ENCODE measurements around the gene MATCAP1. TPM values are rescaled to one million over a fixed set of nuclear protein-coding genes. Genes with fewer than 3 reads are reported as not detected.
A peak's percentile ranks its signal among the peaks of the same experiment; 100 is the strongest.

Gene MATCAP1
- total RNA-seq, 1 experiment from 2014 or later: 33.9 TPM

DNA sequence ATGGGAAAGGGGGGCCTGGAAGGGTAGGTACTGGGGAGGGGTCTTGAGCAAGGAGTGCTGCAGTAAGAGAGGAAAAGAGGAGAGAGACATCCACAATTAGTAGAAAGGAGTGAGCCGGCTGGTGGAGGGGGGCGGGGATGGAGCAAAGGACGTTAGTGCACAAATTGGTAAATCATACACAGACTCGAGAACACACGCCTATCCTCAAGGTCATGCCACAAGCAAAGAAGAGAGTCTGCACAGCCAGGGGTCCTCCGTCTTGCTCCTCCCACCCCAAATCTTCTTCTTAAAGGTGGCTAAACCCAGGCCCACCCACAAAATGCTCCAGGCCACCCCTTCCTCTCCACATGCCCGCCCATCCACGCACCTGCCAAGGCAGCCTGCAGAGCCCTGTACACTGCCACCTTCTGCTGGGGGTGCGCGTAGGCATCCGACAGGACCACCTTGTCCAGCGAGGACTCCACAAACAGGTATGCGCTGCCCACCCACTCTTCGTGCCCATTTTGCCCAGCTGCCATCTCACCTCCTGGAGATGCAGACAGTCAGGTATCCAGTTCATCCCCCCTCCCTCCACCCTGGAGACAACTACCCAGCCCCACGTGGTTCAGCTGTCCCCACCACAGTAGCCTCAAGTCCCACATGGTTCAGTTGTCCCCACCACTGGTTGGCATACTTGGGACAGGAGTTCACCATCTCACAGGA, 27.5 kb downstream of the MATCAP1 start:
- BruUV-seq (replicated peaks): no TSS peak
- no peak for TF ChIP-seq EZH2 (IDR thresholded peaks at IDR 0.05; ENCODE audit: borderline replicate concordance, low read depth, low read length, poor library complexity, severe bottlenecking)
- TF ChIP-seq, protein P1, sequence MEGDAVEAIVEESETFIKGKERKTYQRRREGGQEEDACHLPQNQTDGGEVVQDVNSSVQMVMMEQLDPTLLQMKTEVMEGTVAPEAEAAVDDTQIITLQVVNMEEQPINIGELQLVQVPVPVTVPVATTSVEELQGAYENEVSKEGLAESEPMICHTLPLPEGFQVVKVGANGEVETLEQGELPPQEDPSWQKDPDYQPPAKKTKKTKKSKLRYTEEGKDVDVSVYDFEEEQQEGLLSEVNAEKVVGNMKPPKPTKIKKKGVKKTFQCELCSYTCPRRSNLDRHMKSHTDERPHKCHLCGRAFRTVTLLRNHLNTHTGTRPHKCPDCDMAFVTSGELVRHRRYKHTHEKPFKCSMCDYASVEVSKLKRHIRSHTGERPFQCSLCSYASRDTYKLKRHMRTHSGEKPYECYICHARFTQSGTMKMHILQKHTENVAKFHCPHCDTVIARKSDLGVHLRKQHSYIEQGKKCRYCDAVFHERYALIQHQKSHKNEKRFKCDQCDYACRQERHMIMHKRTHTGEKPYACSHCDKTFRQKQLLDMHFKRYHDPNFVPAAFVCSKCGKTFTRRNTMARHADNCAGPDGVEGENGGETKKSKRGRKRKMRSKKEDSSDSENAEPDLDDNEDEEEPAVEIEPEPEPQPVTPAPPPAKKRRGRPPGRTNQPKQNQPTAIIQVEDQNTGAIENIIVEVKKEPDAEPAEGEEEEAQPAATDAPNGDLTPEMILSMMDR (conservative IDR thresholded peaks at IDR 0.05; ENCODE audit: low read depth, low read length): no peak
- Histone ChIP-seq H3K27ac (ENCODE audit: low read depth, low read length, poor library complexity, severe bottlenecking) (no peak overlapping the region), H3K4me3 (ENCODE audit: low read depth, low read length, poor library complexity, severe bottlenecking) (no peak overlapping the region), H3K4me1 (ENCODE audit: insufficient read depth, low read length, poor library complexity, severe bottlenecking) (peaks cover 13% of the 10 kb centered on the region), H3K36me3 (ENCODE audit: insufficient read depth, low read length, poor library complexity, severe bottlenecking) (no peaks in the 10 kb centered on the region), H3K27me3 (replicated peaks; ENCODE audit: insufficient read depth, low read depth, low read length, poor library complexity) (no peaks in the 10 kb centered on the region), H3K9me3 (ENCODE audit: low read depth, low read length, poor library complexity, severe bottlenecking) (no peaks in the 10 kb centered on the region)
- POLR2A ChIA-PET (ENCODE audit: low non-redundant PET): no interaction called here
- intact Hi-C loops (cut with micrococcal nuclease; ENCODE audit: unreplicated experiment): loop anchor here (10.0 kb wide), 1 partner anchor 261 kb away; no protein-coding TSS in a partner anchor
- CTCF ChIA-PET: interaction anchor here (1.3 to 1.5 kb wide), 3 partner anchors 14 to 178 kb away, joined by 10 to 39 read pairs (median 11); partner anchors contain the start of gene NOL3
- DNase-seq (ENCODE audit: low spot score): no peak

DNA sequence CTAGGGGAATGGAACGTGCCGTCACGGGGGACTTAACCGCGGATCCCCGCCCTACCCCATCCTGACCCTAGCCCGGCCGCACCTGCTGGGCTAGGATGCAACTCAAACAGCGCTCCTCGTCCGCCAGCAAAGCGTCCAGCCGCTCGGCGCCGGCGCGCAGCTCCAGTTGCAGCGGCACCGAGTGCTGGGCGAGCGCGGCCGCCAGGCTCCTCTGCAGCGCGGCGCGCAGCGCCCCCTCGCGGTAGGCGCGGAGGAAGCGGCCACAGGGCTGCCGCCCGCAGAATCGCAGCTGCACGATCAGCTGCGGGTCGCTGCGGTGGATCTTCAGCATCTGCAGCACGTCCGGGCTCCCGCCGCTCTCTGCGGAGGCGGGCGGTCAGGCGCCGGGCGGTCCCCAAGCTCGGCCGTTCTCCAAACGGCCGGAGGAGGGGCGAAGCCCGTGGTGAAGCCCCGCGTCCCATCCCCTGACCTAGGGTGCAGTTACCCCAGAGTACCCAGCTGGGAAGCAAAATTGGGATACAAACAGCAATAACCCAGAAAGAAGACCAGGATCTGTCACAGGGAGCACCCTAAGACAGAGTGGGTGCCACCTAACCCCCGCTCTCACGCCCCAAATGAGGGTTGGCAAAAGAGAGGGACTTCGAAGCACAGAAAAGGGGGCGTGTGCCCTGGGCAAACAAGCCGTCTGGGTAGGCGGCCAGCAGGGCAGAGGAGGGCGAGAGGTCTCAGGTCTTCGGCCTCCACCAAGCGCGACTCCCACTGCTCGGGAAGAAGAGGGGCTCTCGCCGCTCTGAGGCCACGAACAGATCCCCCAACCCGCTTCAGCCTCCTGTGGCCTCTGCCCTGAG, 28.2 kb downstream of the MATCAP1 start:
- Histone ChIP-seq H3K4me1 (ENCODE audit: insufficient read depth, low read length, poor library complexity, severe bottlenecking) (peaks cover 17% of the 10 kb centered on the region), H3K27ac (ENCODE audit: low read depth, low read length, poor library complexity, severe bottlenecking) (no peak overlapping the region), H3K36me3 (ENCODE audit: insufficient read depth, low read length, poor library complexity, severe bottlenecking) (no peaks in the 10 kb centered on the region), H3K27me3 (replicated peaks; ENCODE audit: insufficient read depth, low read depth, low read length, poor library complexity) (no peaks in the 10 kb centered on the region), H3K4me3 (ENCODE audit: low read depth, low read length, poor library complexity, severe bottlenecking) (peak overlapping the region; percentile 38), H3K9me3 (ENCODE audit: low read depth, low read length, poor library complexity, severe bottlenecking) (no peaks in the 10 kb centered on the region)
- no TSS peak for BruUV-seq (replicated peaks)
- peak; percentile 84 for DNase-seq (ENCODE audit: low spot score)
- CTCF ChIA-PET: interaction anchor here (0.5 to 1.5 kb wide), 21 partner anchors 10 to 260 kb away, joined by 3 to 39 read pairs (median 4); partner anchors contain the start of genes CES3 and NOL3
- intact Hi-C loops (cut with micrococcal nuclease; ENCODE audit: unreplicated experiment): loop anchor here (1.0 to 10.0 kb wide), 2 partner anchors 178 to 261 kb away; no protein-coding TSS in a partner anchor
- POLR2A ChIA-PET (ENCODE audit: low non-redundant PET): no interaction called here
- TF ChIP-seq, protein P1 (conservative IDR thresholded peaks at IDR 0.05; ENCODE audit: low read depth, low read length): peak; percentile 75
- no peak for TF ChIP-seq EZH2 (IDR thresholded peaks at IDR 0.05; ENCODE audit: borderline replicate concordance, low read depth, low read length, poor library complexity, severe bottlenecking)

DNA sequence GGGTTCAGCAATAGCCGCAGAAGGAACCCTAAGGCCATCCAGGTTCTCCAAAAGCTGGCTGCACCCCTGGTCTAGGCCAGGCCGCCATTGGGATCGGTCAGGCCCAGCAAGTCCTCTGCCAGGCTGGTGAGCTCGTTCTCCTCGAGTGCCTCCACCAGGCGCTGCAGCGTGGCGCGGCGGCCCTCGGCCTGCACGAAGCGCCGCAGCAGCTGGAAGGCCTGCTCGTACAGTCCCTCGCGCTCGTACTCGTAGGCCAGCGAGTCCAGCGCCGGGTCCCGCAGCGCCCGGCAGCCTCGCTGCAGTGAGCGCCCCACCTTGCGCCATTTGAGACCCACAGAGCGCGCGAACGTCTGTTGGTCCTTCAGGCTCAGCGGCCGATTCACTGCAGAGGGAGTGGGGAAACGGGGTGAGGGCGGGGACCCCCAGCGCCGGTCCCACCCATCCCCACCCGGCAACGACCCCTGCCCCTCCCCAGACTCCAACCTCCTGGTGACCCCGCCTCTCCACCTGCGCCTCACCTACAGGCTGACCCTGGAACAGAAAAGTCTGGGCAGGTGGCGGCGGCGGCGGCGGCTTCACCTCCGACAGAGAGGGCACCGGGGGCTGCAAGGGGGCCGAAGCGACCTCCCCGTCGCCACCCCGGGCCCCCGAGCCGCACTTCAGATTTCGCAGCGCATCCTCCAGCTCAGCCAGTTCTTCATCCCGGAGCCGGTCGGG, 29.0 kb downstream of the MATCAP1 start:
- H3K27me3 ChIP-seq (replicated peaks; ENCODE audit: insufficient read depth, low read depth, low read length, poor library complexity): no peaks in the 10 kb centered on the region
- TF ChIP-seq, protein P1 (conservative IDR thresholded peaks at IDR 0.05; ENCODE audit: low read depth, low read length): no peak
- no peak for TF ChIP-seq EZH2 (IDR thresholded peaks at IDR 0.05; ENCODE audit: borderline replicate concordance, low read depth, low read length, poor library complexity, severe bottlenecking)
- intact Hi-C loops (cut with micrococcal nuclease; ENCODE audit: unreplicated experiment): loop anchor here (1.0 to 10.0 kb wide), 3 partner anchors 177 to 260 kb away; no protein-coding TSS in a partner anchor
- no TSS peak for BruUV-seq (replicated peaks)
- DNase-seq (ENCODE audit: low spot score): no peak
- no peak overlapping the region for H3K27ac ChIP-seq (ENCODE audit: low read depth, low read length, poor library complexity, severe bottlenecking)
- H3K36me3 ChIP-seq (ENCODE audit: insufficient read depth, low read length, poor library complexity, severe bottlenecking): peaks cover under 1% of the 10 kb centered on the region
- ChIA-PET POLR2A (ENCODE audit: low non-redundant PET) (no interaction called here), CTCF (interaction anchor here (0.5 to 1.5 kb wide), 19 partner anchors 9 to 259 kb away, joined by 3 to 39 read pairs (median 4); partner anchors contain the start of genes CES3 and NOL3)
- no peaks in the 10 kb centered on the region for H3K9me3 ChIP-seq (ENCODE audit: low read depth, low read length, poor library complexity, severe bottlenecking)
- peaks cover 17% of the 10 kb centered on the region for H3K4me1 ChIP-seq (ENCODE audit: insufficient read depth, low read length, poor library complexity, severe bottlenecking)
- peak overlapping the region; percentile 38 for H3K4me3 ChIP-seq (ENCODE audit: low read depth, low read length, poor library complexity, severe bottlenecking)
